ENCODE data around the gene IL25. TPM values are rescaled to one million over a fixed set of nuclear protein-coding genes. Genes with fewer than 3 reads are reported as not detected.

IL25 gene
- total and polyA plus RNA-seq, 2 of the 13 experiments (the other 11 are each of a cell fraction or from before 2014, with no cell fraction given), result not detected

GRCh38 chr14:23326491-23327332 is 45.9 kb upstream of the IL25 start (continued):
- no peak for TF ChIP-seq HNRNPUL1 (IDR thresholded peaks at IDR 0.05; ENCODE audit: low read depth, low read length)
- TF ChIP-seq YEATS2 (CRISPR knock-in tag; IDR thresholded peaks at IDR 0.05; ENCODE audit: borderline replicate concordance), result no peak
- no peak for TF ChIP-seq NONO (IDR thresholded peaks at IDR 0.05)
- TF ChIP-seq NONO (CRISPR knock-in tag; conservative IDR thresholded peaks at IDR 0.05), result no peak; the same call in none of the 2 replicates
- TF ChIP-seq ZNF335 (CRISPR knock-in tag; IDR thresholded peaks at IDR 0.05), result no peak
- no peak for TF ChIP-seq ZNF513 (CRISPR knock-in tag; conservative IDR thresholded peaks at IDR 0.05)
- TF ChIP-seq MIXL1 (CRISPR knock-in tag; IDR thresholded peaks at IDR 0.05), result 0 out of 2 replicates have a peak, but pooled peaks have one; percentile 5
- no peak for TF ChIP-seq KDM1A (CRISPR knock-in tag; IDR thresholded peaks at IDR 0.05)
- TF ChIP-seq ZFP37 (CRISPR knock-in tag; IDR thresholded peaks at IDR 0.05; ENCODE audit: borderline replicate concordance), result no peak
- no peak for TF ChIP-seq ZNF567 (CRISPR knock-in tag; IDR thresholded peaks at IDR 0.05; ENCODE audit: borderline replicate concordance)
- TF ChIP-seq ZFP62 (CRISPR knock-in tag; IDR thresholded peaks at IDR 0.05), result no peak
- no peak for TF ChIP-seq ZEB1 (IDR thresholded peaks at IDR 0.05; ENCODE audit: insufficient replicate concordance, low read depth)
- no peak for TF ChIP-seq ADNP (CRISPR knock-in tag; IDR thresholded peaks at IDR 0.05)
- TF ChIP-seq PAF1 (CRISPR knock-in tag; IDR thresholded peaks at IDR 0.05), result peak; percentile 91
- no peak for TF ChIP-seq ZNF674 (CRISPR knock-in tag; IDR thresholded peaks at IDR 0.05; ENCODE audit: low read depth)
- TF ChIP-seq, protein P1, sequence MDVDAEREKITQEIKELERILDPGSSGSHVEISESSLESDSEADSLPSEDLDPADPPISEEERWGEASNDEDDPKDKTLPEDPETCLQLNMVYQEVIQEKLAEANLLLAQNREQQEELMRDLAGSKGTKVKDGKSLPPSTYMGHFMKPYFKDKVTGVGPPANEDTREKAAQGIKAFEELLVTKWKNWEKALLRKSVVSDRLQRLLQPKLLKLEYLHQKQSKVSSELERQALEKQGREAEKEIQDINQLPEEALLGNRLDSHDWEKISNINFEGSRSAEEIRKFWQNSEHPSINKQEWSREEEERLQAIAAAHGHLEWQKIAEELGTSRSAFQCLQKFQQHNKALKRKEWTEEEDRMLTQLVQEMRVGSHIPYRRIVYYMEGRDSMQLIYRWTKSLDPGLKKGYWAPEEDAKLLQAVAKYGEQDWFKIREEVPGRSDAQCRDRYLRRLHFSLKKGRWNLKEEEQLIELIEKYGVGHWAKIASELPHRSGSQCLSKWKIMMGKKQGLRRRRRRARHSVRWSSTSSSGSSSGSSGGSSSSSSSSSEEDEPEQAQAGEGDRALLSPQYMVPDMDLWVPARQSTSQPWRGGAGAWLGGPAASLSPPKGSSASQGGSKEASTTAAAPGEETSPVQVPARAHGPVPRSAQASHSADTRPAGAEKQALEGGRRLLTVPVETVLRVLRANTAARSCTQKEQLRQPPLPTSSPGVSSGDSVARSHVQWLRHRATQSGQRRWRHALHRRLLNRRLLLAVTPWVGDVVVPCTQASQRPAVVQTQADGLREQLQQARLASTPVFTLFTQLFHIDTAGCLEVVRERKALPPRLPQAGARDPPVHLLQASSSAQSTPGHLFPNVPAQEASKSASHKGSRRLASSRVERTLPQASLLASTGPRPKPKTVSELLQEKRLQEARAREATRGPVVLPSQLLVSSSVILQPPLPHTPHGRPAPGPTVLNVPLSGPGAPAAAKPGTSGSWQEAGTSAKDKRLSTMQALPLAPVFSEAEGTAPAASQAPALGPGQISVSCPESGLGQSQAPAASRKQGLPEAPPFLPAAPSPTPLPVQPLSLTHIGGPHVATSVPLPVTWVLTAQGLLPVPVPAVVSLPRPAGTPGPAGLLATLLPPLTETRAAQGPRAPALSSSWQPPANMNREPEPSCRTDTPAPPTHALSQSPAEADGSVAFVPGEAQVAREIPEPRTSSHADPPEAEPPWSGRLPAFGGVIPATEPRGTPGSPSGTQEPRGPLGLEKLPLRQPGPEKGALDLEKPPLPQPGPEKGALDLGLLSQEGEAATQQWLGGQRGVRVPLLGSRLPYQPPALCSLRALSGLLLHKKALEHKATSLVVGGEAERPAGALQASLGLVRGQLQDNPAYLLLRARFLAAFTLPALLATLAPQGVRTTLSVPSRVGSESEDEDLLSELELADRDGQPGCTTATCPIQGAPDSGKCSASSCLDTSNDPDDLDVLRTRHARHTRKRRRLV (CRISPR knock-in tag; IDR thresholded peaks at IDR 0.05), result no peak
- no peak for TF ChIP-seq ZNF468 (CRISPR knock-in tag; IDR thresholded peaks at IDR 0.05)
- 0 out of 2 replicates have a peak, but pooled peaks have one; percentile 32 for TF ChIP-seq KLF13 (CRISPR knock-in tag; IDR thresholded peaks at IDR 0.05)
- no peak for TF ChIP-seq REST (IDR thresholded peaks at IDR 0.05; ENCODE audit: borderline replicate concordance in 1 of 2, low read depth in 1 of 2, low read length in 2 of 2)
- no peak for TF ChIP-seq REL (CRISPR knock-in tag; conservative IDR thresholded peaks at IDR 0.05)
- no peak for TF ChIP-seq CHD4 (IDR thresholded peaks at IDR 0.05; ENCODE audit: borderline replicate concordance, low read length)

Measured in HepG2 (cell line).